ENCODE measurements around the gene KAT8. TPM values are rescaled to one million over a fixed set of nuclear protein-coding genes. Genes with fewer than 3 reads are reported as not detected.

KAT8 gene
- total and polyA plus RNA-seq, 9 of the 15 experiments (the other 6 are each of a cell fraction or from before 2014, with no cell fraction given): 10.0 to 98.5 (median 76.4) TPM

- TF ChIP-seq KDM1A (IDR thresholded peaks at IDR 0.05): no peak
- peak; percentile 40; the same call in 1 of the 2 replicates for TF ChIP-seq ESRRA (IDR thresholded peaks at IDR 0.05; ENCODE audit: borderline replicate concordance, low read depth)
- TF ChIP-seq SPI1 (IDR thresholded peaks at IDR 0.05; ENCODE audit: borderline replicate concordance, low read depth, low read length): peak; percentile 91
- peak; percentile 77 for TF ChIP-seq GATA2 (CRISPR knock-in tag; IDR thresholded peaks at IDR 0.05)
- no peak for TF ChIP-seq MLX (CRISPR knock-in tag; conservative IDR thresholded peaks at IDR 0.05)
- peak; percentile 39 for TF ChIP-seq CXXC5 (CRISPR knock-in tag; IDR thresholded peaks at IDR 0.05)
- TF ChIP-seq CEBPG (CRISPR knock-in tag; IDR thresholded peaks at IDR 0.05): no peak
- TF ChIP-seq CEBPG (tag; conservative IDR thresholded peaks at IDR 0.05 in 1 of 2, IDR thresholded peaks at IDR 0.05 in 1 of 2): no peak
- no peak for TF ChIP-seq ZKSCAN3 (CRISPR knock-in tag; IDR thresholded peaks at IDR 0.05)
- TF ChIP-seq NFRKB (IDR thresholded peaks at IDR 0.05; ENCODE audit: low read depth): no peak
- TF ChIP-seq ZBTB7A (IDR thresholded peaks at IDR 0.05; ENCODE audit: borderline replicate concordance, control insufficient read depth, low read depth, low read length): peak; percentile 68; the same call in 1 of the 2 replicates
- no peak for TF ChIP-seq TRIM28 (IDR thresholded peaks at IDR 0.05)
- 0 out of 2 replicates have a peak, but pooled peaks have one; percentile 16 for TF ChIP-seq PKNOX1 (IDR thresholded peaks at IDR 0.05)
- TF ChIP-seq RFX5 (IDR thresholded peaks at IDR 0.05; ENCODE audit: low read depth, low read length): no peak
- TF ChIP-seq ZNF57 (CRISPR knock-in tag; IDR thresholded peaks at IDR 0.05): peak; percentile 86
- no peak for TF ChIP-seq BRCA1 (IDR thresholded peaks at IDR 0.05)
- no peak for TF ChIP-seq BRCA1 (CRISPR knock-in tag; IDR thresholded peaks at IDR 0.05)
- TF ChIP-seq ZNF778 (CRISPR knock-in tag; IDR thresholded peaks at IDR 0.05): no peak
- TF ChIP-seq TFAP4 (CRISPR knock-in tag; IDR thresholded peaks at IDR 0.05; ENCODE audit: borderline replicate concordance): peak; percentile 51; the same call in 1 of the 2 replicates
Measured at GRCh38 chr16:31128711-31129567, 11.5 kb downstream of the KAT8 start (continued).
